H9 (cell line): ENCODE results near the gene TMEM150B. TPM values are rescaled to one million over a fixed set of nuclear protein-coding genes. Genes with fewer than 3 reads are reported as not detected.
A peak's percentile ranks its signal among the peaks of the same experiment; 100 is the strongest.

Experiments
- DNase-seq: peaks from one replicate; pipeline ENCODE4 v3.0.0-alpha.2; 2017
- H2AFZ ChIP-seq: one replicate; pipeline ENCODE4 v1.6.1; 2013; ENCODE audit warnings: mild to moderate bottlenecking, low read length, control low read depth, moderate library complexity
- H2AK5ac ChIP-seq: 2 replicates; pipeline ENCODE4 v1.6.1; 2013; ENCODE audit warnings: low read length, control low read depth, mixed read lengths; ENCODE audit not compliant: insufficient read length
- H2BK120ac ChIP-seq: one replicate; pipeline ENCODE4 v1.6.1; 2013; ENCODE audit warnings: low read depth, mild to moderate bottlenecking, low read length, control low read depth, inconsistent platforms; ENCODE audit not compliant: poor library complexity, severe bottlenecking
- H2BK12ac ChIP-seq: 2 replicates; pipeline ENCODE4 v1.6.1; 2013; ENCODE audit warnings: low read length, control low read depth, mixed read lengths, low read depth; ENCODE audit not compliant: insufficient read length
- H2BK15ac ChIP-seq: 2 replicates; pipeline ENCODE4 v1.6.1; 2013; ENCODE audit warnings: low read depth, low read length, control low read depth
- H2BK20ac ChIP-seq: one replicate; pipeline ENCODE4 v1.6.1; 2013; ENCODE audit warnings: low read depth, mild to moderate bottlenecking, low read length, control low read depth, inconsistent platforms; ENCODE audit not compliant: poor library complexity, severe bottlenecking
- H2BK5ac ChIP-seq: 2 replicates; pipeline ENCODE4 v1.6.1; 2013; ENCODE audit warnings: low read length, control low read depth, mixed read lengths; ENCODE audit not compliant: insufficient read length
- H3K14ac ChIP-seq: 2 replicates; pipeline ENCODE4 v1.6.1; 2013; ENCODE audit warnings: low read length, control low read depth; ENCODE audit not compliant: insufficient read depth
- H3K18ac ChIP-seq: 2 replicates; pipeline ENCODE4 v1.6.1; 2013; ENCODE audit warnings: low read depth, mild to moderate bottlenecking, mixed read lengths, low read length, control low read depth; ENCODE audit not compliant: insufficient read length
- H3K23ac ChIP-seq: 2 replicates; pipeline ENCODE4 v1.6.1; 2013; ENCODE audit warnings: low read length, control low read depth, mixed read lengths, low read depth; ENCODE audit not compliant: insufficient read length
- H3K23me2 ChIP-seq: 2 replicates; pipeline ENCODE4 v1.6.1; 2013; ENCODE audit warnings: low read depth, mild to moderate bottlenecking, mixed read lengths, low read length, control low read depth; ENCODE audit not compliant: insufficient read length, poor library complexity, severe bottlenecking
- H3K27ac ChIP-seq: 2 replicates; pipeline ENCODE4 v1.5.1; 2013; ENCODE audit warnings: low read length, control low read depth, mixed read lengths, low read depth; ENCODE audit not compliant: insufficient read length
- H3K27me3 ChIP-seq: 2 replicates; pipeline ENCODE4 v1.6.1; 2013; ENCODE audit warnings: low read length, control low read depth, inconsistent platforms; ENCODE audit not compliant: insufficient read depth
- H3K4ac ChIP-seq: 2 replicates; pipeline ENCODE4 v1.6.1; 2013; ENCODE audit warnings: low read depth, mild to moderate bottlenecking, control low read depth, inconsistent platforms, low read length, moderate library complexity
- H3K4me1 ChIP-seq: 2 replicates; pipeline ENCODE4 v1.6.1; 2013; ENCODE audit warnings: low read length, control low read depth, inconsistent platforms; ENCODE audit not compliant: insufficient read depth
- H3K4me2 ChIP-seq: 2 replicates; pipeline ENCODE4 v1.6.1; 2013; ENCODE audit warnings: low read length, control low read depth, mixed read lengths; ENCODE audit not compliant: insufficient read length, insufficient read depth
- H3K56ac ChIP-seq: 2 replicates; pipeline ENCODE4 v1.6.1; 2013; ENCODE audit warnings: low read depth, mild to moderate bottlenecking, mixed read lengths, low read length, control low read depth; ENCODE audit not compliant: insufficient read length
- H3K79me1 ChIP-seq: 2 replicates; pipeline ENCODE4 v1.6.1; 2013; ENCODE audit warnings: low read depth, mild to moderate bottlenecking, moderate library complexity, low read length, control low read depth, inconsistent platforms; ENCODE audit not compliant: insufficient read depth, poor library complexity, severe bottlenecking
- H3K79me2 ChIP-seq: 2 replicates; pipeline ENCODE4 v1.6.1; 2013; ENCODE audit warnings: low read length, control low read depth, inconsistent platforms; ENCODE audit not compliant: insufficient read depth
- H3K9ac ChIP-seq: 2 replicates; pipeline ENCODE4 v1.6.1; 2013; ENCODE audit warnings: low read length, control low read depth, mixed read lengths; ENCODE audit not compliant: insufficient read length; ENCODE audit errors: extremely low read depth
- H3K9me3 ChIP-seq: one replicate; pipeline ENCODE4 v1.6.1; 2013; ENCODE audit warnings: low read depth, low read length, inconsistent platforms; ENCODE audit not compliant: control insufficient read depth
- H3T11ph ChIP-seq: one replicate; pipeline ENCODE4 v1.6.1; 2013; ENCODE audit warnings: mild to moderate bottlenecking, low read length, control low read depth, inconsistent platforms
- H4K20me1 ChIP-seq: one replicate; pipeline ENCODE4 v1.6.1; 2013; ENCODE audit not compliant: control insufficient read depth, insufficient read length, insufficient read depth
- H4K5ac ChIP-seq: 2 replicates; pipeline ENCODE4 v1.6.1; 2013; ENCODE audit warnings: low read depth, mild to moderate bottlenecking, mixed read lengths, low read length, control low read depth; ENCODE audit not compliant: insufficient read length
- H4K8ac ChIP-seq: replicated peaks from 2 replicates; pipeline ENCODE4 v1.6.1; 2013; ENCODE audit warnings: low read length, control low read depth, mixed read lengths, low read depth; ENCODE audit not compliant: insufficient read length
- H4K91ac ChIP-seq: 2 replicates; pipeline ENCODE4 v1.6.1; 2013; ENCODE audit warnings: low read depth, mild to moderate bottlenecking, moderate library complexity, mixed read lengths, low read length, control low read depth; ENCODE audit not compliant: insufficient read length
- H3K27ac Mint-ChIP-seq, 3 experiments: 2 replicates in 2 of 3; 3 replicates in 1 of 3; pipeline ENCODE4 v1.8.0; 2020 to 2021; ENCODE audit warnings: mixed read lengths in 3 of 3, mild to moderate bottlenecking in 1 of 3, moderate library complexity in 1 of 3
- H3K27me3 Mint-ChIP-seq: 2 replicates; pipeline ENCODE4 v1.8.0; 2021; ENCODE audit warnings: low read depth, mild to moderate bottlenecking, moderate library complexity, mixed read lengths
- H3K36me3 Mint-ChIP-seq, 3 experiments: 2 replicates in 2 of 3; 3 replicates in 1 of 3; pipeline ENCODE4 v1.8.0; 2020 to 2021; ENCODE audit warnings: low read depth in 3 of 3, mixed read lengths in 3 of 3; ENCODE audit not compliant: insufficient read depth in 1 of 3
- H3K4me1 Mint-ChIP-seq, 2 experiments: 2 replicates each; pipeline ENCODE4 v1.8.0; 2020; ENCODE audit warnings: mixed read lengths in 2 of 2
- H3K4me3 Mint-ChIP-seq, 2 experiments: 2 replicates in 1 of 2; 3 replicates in 1 of 2; pipeline ENCODE4 v1.8.0; 2020 to 2021; ENCODE audit warnings: mild to moderate bottlenecking in 2 of 2, mixed read lengths in 2 of 2, moderate library complexity in 1 of 2
- H3K9me3 Mint-ChIP-seq, 2 experiments: 2 replicates in 1 of 2; 3 replicates in 1 of 2; pipeline ENCODE4 v1.8.0; 2020; ENCODE audit warnings: mild to moderate bottlenecking in 2 of 2, mixed read lengths in 2 of 2, moderate library complexity in 1 of 2
- WGBS: extraction: QIAGEN DNeasy Blood & Tissue Kit; methylation state at CpG from one replicate; pipeline ENCODE4 v1.1.7; 2013; ENCODE audit warnings: missing lambda C conversion rate, low lambda C conversion rate, mixed read lengths; ENCODE audit not compliant: insufficient read length; ENCODE audit errors: extremely low coverage; 5-methylcytosine and 5-hydroxymethylcytosine counted together
- total RNA-seq: library from RNA; stranded (reverse); gene quantifications from 2 replicates; pipeline ENCODE4 v1.2.1, GENCODE V29; 2021
- TF ChIP-seq, protein P1 (sequence below): fragments of 200-600 bp; sonication (generic); conservative IDR thresholded peaks from 3 replicates; pipeline ENCODE4 v1.8.0; 2021; ENCODE audit warnings: antibody characterized with exemption, mild to moderate bottlenecking

TMEM150B gene
- total RNA-seq, 1 experiment from 2014 or later = 0.63 TPM

DNA sequence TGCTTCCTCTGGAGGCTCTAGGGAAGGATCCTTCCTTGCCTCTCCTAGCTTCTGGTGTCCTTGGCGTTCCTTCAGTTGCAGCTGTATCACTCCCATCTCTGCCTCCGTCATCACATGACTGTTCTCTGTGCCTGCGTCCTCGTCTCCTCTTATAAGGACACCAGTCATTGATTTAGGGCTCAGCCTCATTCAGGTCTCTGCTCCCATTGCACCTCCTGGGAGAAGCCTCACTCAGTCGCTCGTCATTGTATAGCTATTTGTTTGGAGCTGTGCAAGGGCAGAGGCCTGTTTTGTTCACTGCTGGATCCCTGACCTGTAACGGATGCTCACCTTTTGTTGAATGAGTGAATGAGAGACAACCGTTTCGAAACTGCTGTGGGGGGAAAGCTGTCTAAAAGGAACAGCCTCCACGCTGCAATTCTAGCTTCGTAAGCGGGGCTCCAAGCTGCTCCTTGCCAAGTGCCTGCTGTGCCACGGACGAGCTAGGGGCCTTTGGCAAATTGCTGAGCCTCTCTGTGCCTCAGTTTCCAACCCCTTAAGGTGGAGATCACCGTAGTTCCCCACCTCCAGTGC, 24.2 kb downstream of the TMEM150B start:
- H3K79me1 ChIP-seq = no peaks in the 10 kb centered on the region
- H4K20me1 ChIP-seq = no peaks in the 10 kb centered on the region
- no peak overlapping the region for H2BK120ac ChIP-seq
- WGBS = no CpG with 5 or more reads among the region's 15 CpGs
- no peak overlapping the region for H4K91ac ChIP-seq
- no peaks in the 10 kb centered on the region for H3K79me2 ChIP-seq
- no peaks in the 10 kb centered on the region for H3K23me2 ChIP-seq
- H2BK20ac ChIP-seq = no peak overlapping the region
- TF ChIP-seq, protein P1, sequence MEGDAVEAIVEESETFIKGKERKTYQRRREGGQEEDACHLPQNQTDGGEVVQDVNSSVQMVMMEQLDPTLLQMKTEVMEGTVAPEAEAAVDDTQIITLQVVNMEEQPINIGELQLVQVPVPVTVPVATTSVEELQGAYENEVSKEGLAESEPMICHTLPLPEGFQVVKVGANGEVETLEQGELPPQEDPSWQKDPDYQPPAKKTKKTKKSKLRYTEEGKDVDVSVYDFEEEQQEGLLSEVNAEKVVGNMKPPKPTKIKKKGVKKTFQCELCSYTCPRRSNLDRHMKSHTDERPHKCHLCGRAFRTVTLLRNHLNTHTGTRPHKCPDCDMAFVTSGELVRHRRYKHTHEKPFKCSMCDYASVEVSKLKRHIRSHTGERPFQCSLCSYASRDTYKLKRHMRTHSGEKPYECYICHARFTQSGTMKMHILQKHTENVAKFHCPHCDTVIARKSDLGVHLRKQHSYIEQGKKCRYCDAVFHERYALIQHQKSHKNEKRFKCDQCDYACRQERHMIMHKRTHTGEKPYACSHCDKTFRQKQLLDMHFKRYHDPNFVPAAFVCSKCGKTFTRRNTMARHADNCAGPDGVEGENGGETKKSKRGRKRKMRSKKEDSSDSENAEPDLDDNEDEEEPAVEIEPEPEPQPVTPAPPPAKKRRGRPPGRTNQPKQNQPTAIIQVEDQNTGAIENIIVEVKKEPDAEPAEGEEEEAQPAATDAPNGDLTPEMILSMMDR = no peak
- H2BK15ac ChIP-seq = no peak overlapping the region
- H3K9ac ChIP-seq = no peak overlapping the region
- DNase-seq = no peak
- no peak overlapping the region for H3K4ac ChIP-seq
- H3K4me1 ChIP-seq = peaks cover 3% of the 10 kb centered on the region; the same call in 1 of the 2 replicates
- no peak overlapping the region for H3T11ph ChIP-seq
- H3K27me3 ChIP-seq = no peaks in the 10 kb centered on the region
- no peak overlapping the region for H3K56ac ChIP-seq
- no peak overlapping the region for H3K27ac ChIP-seq
- H3K9me3 Mint-ChIP-seq = no peaks in the 10 kb centered on the region
- H3K18ac ChIP-seq = peak overlapping the region; percentile 19
- H3K36me3 Mint-ChIP-seq = peaks cover 32 to 62% (median 59%) of the 10 kb centered on the region in 3 experiments; a peak in 6 of 7 replicates
- H3K4me1 Mint-ChIP-seq = peaks cover 15 to 30% of the 10 kb centered on the region in 2 experiments
- H2AFZ ChIP-seq = no peak overlapping the region
- H3K9me3 ChIP-seq = no peaks in the 10 kb centered on the region
- peak overlapping the region; percentile 25 for H3K4me2 ChIP-seq
- H3K4me3 Mint-ChIP-seq = peak overlapping the region in 1 of 2 experiments; percentile 40; a peak in 1 of 5 replicates
- no peak overlapping the region for H2BK5ac ChIP-seq
- peak overlapping the region in 1 of 3 experiments; percentile 91; a peak in 2 of 7 replicates for H3K27ac Mint-ChIP-seq
- no peak overlapping the region for H3K23ac ChIP-seq
- no peak overlapping the region for H4K5ac ChIP-seq
- no peaks in the 10 kb centered on the region; the same call in 1 of the 2 replicates for H3K27me3 Mint-ChIP-seq
- H3K14ac ChIP-seq = no peak overlapping the region
- H2AK5ac ChIP-seq = no peak overlapping the region
- no peak overlapping the region for H4K8ac ChIP-seq
- H2BK12ac ChIP-seq = no peak overlapping the region
